Stimulated activated CD8-positive, alpha-beta memory T cell treated with anti-CD3 and anti-CD28 coated beads, Interleukin-12 subunit alpha, Interleukin-12 subunit beta, amount 100 ng/mL, for 24 hours (primary cell): ENCODE results near the gene TNS3.

Source experiments
- DNase-seq: peaks from one replicate; pipeline ENCODE4 v3.0.0-alpha.2; 2020; ENCODE audit errors: extremely low read depth

TNS3 gene

GRCh38 chr7:47563521-47563920 is 18.4 kb downstream of the TNS3 start:
- DNase-seq: no peak

GRCh38 chr7:47561715-47562446 is 20.0 kb downstream of the TNS3 start:
- DNase-seq: no peak

- DNase-seq: no peak
These were observed 22.3 kb downstream of the TNS3 start for GRCh38 chr7:47559306-47560220.

GRCh38 chr7:47557694-47558670 is 23.9 kb downstream of the TNS3 start:
- DNase-seq: no peak

- no peak for DNase-seq
These were observed 24.6 kb downstream of the TNS3 start for GRCh38 chr7:47557317-47557693.

- DNase-seq: no peak
These were observed 25.3 kb downstream of the TNS3 start for GRCh38 chr7:47556511-47557180.

GRCh38 chr7:47553309-47553708 is 28.6 kb downstream of the TNS3 start:
- DNase-seq: no peak

GRCh38 chr7:47552621-47553020 is 29.3 kb downstream of the TNS3 start:
- DNase-seq: no peak

GRCh38 chr7:47551668-47552440 is 30.1 kb downstream of the TNS3 start:
- DNase-seq: no peak

GRCh38 chr7:47550788-47551470 is 31.0 kb downstream of the TNS3 start:
- DNase-seq: no peak

- no peak for DNase-seq
These were observed 32.0 kb downstream of the TNS3 start for GRCh38 chr7:47549916-47550315.

- DNase-seq: no peak
These were observed 32.5 kb downstream of the TNS3 start for GRCh38 chr7:47549397-47549796.

GRCh38 chr7:47548546-47548945 is 33.4 kb downstream of the TNS3 start:
- no peak for DNase-seq

- DNase-seq: no peak
These were observed 35.0 kb downstream of the TNS3 start for GRCh38 chr7:47546733-47547494.

GRCh38 chr7:47546171-47546570 is 35.7 kb downstream of the TNS3 start:
- DNase-seq: no peak

- no peak for DNase-seq
These were observed 37.5 kb downstream of the TNS3 start for GRCh38 chr7:47544416-47544815.

- no peak for DNase-seq
These were observed 38.2 kb downstream of the TNS3 start for GRCh38 chr7:47543714-47544113.

- no peak for DNase-seq
These were observed 38.9 kb downstream of the TNS3 start for GRCh38 chr7:47543056-47543455.

GRCh38 chr7:47542051-47542450 is 39.9 kb downstream of the TNS3 start:
- no peak for DNase-seq
